HG02588 (cell line): Measurements from ENCODE around the gene STAMBPL1.
"Not testable (repeated sequence)": the region's sequence is repeated elsewhere in the genome, so short reads cannot be mapped to it uniquely, and the experiment has no call there.

Source experiments
- ATAC-seq: cut with Tn5 transposase; IDR thresholded peaks from one replicate; pipeline ENCODE4 v1.9.1; 2021; ENCODE audit warnings: mild to moderate bottlenecking, moderate library complexity; ENCODE audit not compliant: unreplicated experiment

The STAMBPL1 gene

GRCh38 chr10:88879534-88880281 is at the start of gene STAMBPL1:
STAMBPL1 (plus strand) TSS chr10:88880245; CDS start chr10:88901709, 21,464 bp downstream.
- peak; percentile 46 for ATAC-seq

- ATAC-seq, result no peak
Observed at GRCh38 chr10:88830643-88831268, 49.3 kb upstream of the STAMBPL1 start.

GRCh38 chr10:88831709-88832108 is 48.3 kb upstream of the STAMBPL1 start:
- no peak for ATAC-seq

GRCh38 chr10:88832376-88832775 is 47.7 kb upstream of the STAMBPL1 start:
- ATAC-seq, result no peak

- no peak for ATAC-seq
Observed at GRCh38 chr10:88833156-88833555, 46.9 kb upstream of the STAMBPL1 start.

GRCh38 chr10:88833723-88834122 is 46.3 kb upstream of the STAMBPL1 start:
- no peak for ATAC-seq

GRCh38 chr10:88835096-88835909 is 44.7 kb upstream of the STAMBPL1 start:
- peak; percentile 74 for ATAC-seq

GRCh38 chr10:88835910-88836221 is 44.2 kb upstream of the STAMBPL1 start:
- ATAC-seq, result peak; percentile 9

GRCh38 chr10:88837632-88838031 is 42.4 kb upstream of the STAMBPL1 start:
- not testable (repeated sequence) for ATAC-seq

GRCh38 chr10:88838766-88839350 is 41.2 kb upstream of the STAMBPL1 start:
- no peak for ATAC-seq

GRCh38 chr10:88840104-88840503 is 39.9 kb upstream of the STAMBPL1 start:
- ATAC-seq, result no peak

GRCh38 chr10:88840881-88841280 is 39.2 kb upstream of the STAMBPL1 start:
- no peak for ATAC-seq

GRCh38 chr10:88841316-88842111 is 38.5 kb upstream of the STAMBPL1 start:
- ATAC-seq, result no peak

GRCh38 chr10:88843171-88843570 is 36.9 kb upstream of the STAMBPL1 start:
- no peak for ATAC-seq

- ATAC-seq, result no peak
Observed at GRCh38 chr10:88848499-88848898, 31.5 kb upstream of the STAMBPL1 start.

GRCh38 chr10:88849234-88849633 is 30.8 kb upstream of the STAMBPL1 start:
- no peak for ATAC-seq

- no peak for ATAC-seq
Observed at GRCh38 chr10:88850712-88851111, 29.3 kb upstream of the STAMBPL1 start.

GRCh38 chr10:88851706-88852105 is 28.3 kb upstream of the STAMBPL1 start, which contains the start of gene ANKRD22:
ANKRD22 (minus strand) TSS chr10:88851844; CDS start chr10:88851607, 237 bp downstream.
- no peak for ATAC-seq

- ATAC-seq, result no peak
Observed at GRCh38 chr10:88852327-88852726, 27.7 kb upstream of the STAMBPL1 start.

GRCh38 chr10:88853155-88853881 is 26.7 kb upstream of the STAMBPL1 start:
- no peak for ATAC-seq
